HG02759 (cell line): ENCODE measurements around the gene TNNI3K.

Source experiments
- ATAC-seq: cut with Tn5 transposase; IDR thresholded peaks from one replicate; pipeline ENCODE4 v1.9.1; 2021; ENCODE audit warnings: mild to moderate bottlenecking, moderate library complexity; ENCODE audit not compliant: unreplicated experiment

Gene TNNI3K

DNA sequence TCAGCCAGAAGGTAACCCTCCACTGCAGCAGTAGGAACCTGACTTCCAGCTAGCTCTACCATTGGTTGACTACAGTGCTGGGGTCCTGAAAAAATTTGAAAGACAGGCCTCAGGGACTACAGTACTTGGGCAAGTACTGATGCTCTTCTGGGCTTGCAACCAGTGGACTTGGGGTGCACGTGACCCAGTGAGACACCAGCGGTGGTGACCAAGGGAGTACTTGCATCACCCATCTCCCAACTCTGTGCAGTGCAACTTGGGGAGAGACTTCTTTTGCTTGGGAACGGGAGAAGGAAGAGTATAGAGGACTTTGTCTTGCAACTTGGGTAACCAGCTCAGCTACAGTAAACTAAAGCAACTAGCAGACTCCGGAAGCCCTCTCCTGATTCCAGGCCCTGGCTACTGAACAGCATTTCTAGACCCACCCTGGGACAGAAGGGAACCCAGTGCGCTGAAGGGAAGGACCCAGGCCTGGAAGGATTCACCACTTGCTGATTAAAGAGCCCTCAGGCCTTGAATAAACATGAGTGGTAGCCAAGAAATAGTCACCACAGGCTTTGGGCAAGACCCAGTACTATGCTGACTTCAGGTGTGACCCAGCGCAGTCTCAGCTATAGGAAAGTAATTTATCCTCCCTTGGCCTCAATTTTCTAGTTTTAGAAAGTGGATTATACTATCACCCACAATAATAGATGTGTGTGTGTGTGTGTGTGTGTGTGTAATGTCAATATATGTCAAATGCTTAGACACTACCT lies 45.6 kb downstream of the TNNI3K start:
- ATAC-seq = no peak

DNA sequence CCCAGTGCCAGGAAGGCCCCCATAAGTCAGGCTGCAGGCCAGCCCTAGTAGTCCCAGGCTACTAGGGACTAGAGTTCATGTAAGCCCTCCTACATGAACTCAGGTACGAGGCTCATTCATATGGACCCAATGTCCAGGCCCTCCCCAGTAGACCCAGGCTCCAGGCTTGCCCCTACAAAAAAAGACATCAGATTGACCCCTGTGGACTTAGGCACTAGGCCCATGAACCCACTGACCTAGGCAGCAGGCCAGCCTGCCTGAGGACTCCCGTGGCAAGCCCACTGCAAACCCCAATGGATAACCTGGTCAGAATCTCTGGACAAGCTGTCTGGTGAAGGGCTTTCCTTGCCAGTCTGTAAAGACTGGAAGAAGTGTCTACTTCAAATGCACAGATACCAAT lies 51.2 kb downstream of the TNNI3K start:
- ATAC-seq = no peak

DNA sequence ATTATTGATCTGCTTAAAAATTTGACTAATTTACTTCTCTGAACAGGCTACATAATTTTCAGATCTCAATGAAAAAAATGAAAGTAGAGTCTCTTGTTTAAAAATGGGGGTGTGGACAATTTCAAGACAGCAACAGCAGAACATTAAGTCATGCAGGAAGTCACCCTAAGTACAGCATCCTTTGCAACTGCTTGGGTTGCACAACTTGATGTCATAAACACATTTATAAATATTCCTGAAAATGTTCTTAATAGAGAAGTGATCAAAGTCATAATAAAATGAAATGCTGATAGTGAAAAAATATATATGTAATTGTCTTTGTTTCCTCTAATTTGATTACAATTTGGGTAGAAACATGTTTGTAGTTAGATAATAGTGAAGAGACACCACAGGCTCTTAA lies 79.3 kb downstream of the TNNI3K start:
- ATAC-seq = no peak

DNA sequence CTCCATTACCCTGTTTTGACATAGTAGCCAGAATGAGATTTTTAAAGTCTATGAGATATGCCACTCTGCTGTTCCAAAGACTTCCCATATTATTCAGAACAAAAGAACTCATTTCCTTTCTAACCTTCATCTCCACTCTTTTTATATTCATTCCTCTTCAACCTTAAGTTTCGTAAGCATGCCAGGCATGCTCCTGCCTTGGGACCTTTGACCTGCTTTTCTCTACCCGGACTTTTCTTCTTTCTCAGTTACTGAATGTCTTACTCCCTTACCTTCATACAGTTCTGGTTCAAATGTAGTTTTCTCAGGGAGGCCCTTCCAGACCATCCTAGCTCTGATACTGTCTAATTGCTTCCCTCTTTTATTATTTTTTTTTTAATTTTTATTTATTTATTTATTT lies 81.1 kb downstream of the TNNI3K start:
- ATAC-seq = no peak

DNA sequence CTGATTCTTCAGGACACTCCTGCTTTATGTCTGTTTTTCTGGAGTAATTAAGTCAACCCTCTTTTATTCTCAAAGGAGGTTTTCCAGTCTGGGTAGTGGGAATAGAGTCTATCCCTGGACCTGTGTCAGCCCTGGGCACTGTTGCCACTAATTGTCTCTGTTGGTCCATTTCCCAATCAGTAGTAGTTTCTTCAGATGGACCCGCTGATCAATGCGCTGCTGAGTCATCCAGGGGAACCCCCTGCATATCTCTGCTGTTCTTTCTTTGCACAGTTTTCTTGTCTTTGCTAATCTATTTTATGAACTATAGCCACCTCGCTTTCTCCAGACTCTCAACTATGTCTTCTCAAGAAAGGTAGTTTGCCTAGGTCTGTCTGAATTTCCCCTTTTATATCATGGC lies 82.5 kb downstream of the TNNI3K start:
- ATAC-seq = no peak

DNA sequence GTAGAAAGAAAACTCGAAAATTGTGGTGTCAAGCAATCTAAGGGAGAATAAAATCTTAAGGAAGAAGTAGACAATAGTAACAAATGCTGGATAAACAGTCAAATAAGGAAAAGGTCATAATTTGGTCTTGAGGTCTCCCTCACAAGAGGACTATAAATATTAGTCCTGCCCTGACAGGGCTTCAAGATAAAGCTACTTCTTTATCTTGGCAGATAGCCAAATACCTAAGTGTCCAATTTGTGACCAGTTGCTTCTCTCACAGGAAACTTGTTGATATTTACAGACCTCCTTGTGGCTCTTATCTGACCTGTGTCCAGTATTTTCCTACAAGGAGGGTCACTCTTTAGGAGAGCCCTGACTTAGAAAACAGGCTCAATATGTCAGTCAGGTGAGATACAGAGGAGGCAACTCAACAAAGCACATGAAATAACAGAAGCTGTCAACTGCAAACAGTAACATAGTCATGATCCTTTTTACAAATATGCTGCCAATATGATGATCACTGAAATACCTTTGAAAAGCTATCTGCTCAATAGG lies 88.8 kb downstream of the TNNI3K start:
- ATAC-seq = no peak

DNA sequence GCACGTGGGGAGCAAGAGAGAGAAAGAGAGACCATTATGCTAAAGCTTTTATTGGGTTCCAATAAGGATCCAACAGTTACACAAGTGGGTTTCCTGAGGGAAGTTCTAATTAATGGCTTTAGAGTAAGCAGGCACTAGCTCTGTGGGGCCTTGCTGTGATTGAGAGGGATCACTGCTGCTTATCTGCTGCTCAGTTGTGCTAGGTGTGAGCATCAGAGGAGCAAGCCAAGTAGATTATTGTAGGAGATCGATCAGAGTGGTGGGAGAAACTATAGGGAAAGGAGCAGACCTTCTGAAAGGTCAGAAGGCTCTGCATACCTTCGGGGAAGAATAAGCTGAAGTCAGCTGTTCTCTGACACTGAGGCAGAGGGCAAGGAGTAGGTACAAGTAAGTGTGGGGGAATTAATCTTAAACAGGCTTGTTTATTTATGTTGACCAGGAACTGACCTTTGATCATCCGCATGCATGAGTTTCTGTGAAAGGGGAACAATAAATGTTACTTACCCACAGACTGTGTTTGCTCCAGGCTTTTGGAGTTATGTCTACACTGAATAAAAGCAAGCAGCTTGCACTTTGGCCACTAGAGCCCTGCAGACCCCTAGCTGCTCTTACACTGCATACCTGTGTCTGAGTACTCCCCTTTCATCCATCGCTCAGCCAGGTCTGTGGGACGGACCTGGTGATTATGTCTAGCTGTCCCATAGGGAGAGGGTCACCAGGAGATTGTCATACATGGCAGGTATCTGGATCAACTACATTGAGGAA lies 89.7 kb downstream of the TNNI3K start:
- no peak for ATAC-seq

DNA sequence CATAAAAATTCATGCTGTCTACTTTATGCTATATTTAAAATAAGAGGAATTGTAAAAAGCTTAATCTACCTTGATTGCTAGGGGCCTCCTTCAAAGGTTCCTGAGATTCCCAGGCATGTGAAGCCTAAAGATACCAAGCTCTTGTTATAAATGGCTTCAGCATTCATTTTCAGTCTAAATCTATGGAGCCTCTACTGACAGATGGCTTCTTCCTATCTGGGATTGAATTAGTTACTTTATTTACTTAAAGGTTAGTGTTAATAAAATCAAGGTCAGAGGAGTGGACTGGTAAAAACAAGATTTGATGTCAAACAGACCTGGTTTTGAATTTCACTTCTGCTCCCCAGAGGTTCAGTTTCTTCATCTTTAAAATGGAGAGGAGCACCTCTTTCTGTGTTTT lies 93.7 kb downstream of the TNNI3K start:
- no peak for ATAC-seq

DNA sequence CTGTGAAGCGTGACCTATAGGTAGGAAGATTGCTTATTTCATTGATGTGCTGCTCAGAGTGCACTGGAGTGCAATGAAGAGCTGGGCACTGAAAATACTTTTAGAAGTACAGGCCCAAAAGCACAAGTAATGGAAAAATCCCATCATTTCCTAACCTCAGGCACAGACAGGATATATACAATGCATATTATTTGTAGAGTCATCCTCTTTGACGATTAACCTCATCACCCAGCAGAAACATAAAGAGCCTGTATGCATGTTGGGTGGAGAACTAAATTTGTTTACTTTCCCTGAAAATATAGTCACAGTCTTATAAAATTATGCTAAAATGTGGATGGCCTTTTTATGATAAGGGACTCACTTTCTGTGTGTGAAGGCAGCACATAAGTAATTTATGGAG lies 98.1 kb downstream of the TNNI3K start:
- ATAC-seq = no peak

DNA sequence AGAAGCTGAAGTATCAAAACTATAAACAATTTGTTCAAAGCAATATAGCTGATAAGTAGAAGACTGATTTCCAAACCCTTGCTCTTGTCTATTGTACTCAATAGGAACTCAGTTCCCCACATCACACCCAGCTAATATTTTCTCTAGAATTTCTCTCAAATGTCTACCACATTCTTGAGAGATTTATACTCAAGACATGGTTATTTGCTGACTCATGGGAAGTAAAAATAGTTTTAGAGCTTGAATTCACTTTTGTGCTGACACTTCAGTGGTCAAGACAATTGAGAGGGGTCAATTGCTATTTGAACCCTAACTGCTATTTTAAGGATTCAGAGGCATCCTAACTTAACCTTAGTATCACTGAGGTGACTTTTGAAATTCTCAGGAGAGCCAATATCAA lies 99.0 kb downstream of the TNNI3K start:
- ATAC-seq = no peak

DNA sequence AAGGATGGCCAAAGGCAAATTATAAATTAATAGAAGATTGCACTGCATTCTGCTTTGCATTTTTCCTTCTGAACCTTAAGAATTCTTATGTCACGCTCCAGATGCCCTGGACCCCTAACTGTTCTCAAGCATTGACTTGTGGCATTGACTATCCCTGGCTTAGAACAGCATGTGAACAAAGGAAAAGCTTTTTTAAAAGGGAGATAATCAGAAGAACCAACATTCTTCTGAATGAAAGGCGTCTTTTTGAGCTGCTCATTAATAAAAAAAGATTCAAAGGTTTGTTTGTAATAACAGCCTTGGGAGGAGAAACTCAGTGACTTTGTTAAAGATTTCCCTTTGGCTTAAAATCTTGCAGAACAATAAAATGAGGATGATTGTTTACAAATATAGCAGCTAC lies 105.5 kb downstream of the TNNI3K start:
- ATAC-seq = no peak

DNA sequence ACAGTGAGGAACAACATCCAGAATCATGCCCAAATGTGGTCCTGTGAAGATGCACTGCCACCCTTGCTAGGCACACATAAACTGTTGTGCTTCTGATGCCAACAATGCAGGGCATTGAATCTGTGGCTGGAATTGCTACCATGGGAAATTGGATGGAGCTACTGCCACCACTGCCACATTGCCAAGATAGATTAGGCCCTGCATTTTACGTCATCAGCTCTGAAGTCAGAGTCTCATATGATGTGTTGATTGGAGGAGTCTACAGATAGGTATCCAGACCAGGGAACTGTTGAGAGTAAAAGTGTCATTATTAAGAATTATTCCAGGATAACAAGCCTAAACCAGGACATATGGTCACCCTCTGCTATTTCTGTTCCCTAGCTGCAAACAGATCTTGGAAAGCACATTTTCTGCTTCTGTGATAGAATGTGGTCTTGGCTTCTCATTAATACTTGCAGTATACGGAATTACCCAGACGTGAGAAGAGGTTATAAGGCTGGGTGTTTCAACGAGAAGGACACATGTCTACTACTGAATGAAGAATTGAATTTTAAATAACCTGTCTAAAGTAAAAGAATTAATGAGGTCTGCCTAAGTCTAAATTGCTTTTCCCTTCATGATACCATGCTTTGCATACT lies 106.6 kb downstream of the TNNI3K start:
- no peak for ATAC-seq

DNA sequence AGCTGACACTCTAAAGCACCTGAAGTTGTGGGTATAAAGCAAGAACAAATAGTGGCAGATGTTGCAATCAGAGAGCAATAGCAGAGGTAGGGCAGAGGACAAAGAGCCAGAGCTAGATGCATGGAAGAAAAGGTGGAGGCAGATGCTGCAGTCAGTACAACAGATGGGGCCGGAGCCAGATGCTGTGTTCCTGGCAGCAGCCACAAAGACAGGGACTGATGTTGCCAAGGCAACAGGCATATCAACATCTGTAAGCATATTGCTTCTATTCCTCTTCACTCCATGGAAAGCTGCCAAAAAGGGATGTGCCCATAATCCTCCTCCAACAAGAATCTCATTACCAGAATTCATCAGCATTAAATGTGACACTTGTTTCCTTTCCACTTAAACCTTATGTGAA lies 108.0 kb downstream of the TNNI3K start:
- no peak for ATAC-seq

DNA sequence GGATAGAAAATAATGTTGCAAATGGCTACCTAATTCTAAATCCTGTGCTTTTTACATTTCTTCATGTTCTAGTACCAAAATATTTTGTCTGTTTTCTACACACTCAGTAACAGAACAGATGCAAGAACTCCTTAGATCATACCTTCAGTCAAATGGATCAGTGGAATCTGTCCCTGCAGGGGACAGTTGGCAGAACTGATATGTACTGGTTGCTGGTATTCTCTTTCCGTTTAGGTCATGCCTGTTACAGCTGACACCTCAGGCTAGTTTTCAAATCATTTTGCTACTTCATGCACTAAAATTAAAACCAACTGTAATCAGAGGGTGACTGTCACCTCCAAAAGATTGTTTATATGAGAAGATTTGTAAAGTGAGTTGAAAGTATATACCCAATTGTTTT lies 109.2 kb downstream of the TNNI3K start:
- no peak for ATAC-seq

DNA sequence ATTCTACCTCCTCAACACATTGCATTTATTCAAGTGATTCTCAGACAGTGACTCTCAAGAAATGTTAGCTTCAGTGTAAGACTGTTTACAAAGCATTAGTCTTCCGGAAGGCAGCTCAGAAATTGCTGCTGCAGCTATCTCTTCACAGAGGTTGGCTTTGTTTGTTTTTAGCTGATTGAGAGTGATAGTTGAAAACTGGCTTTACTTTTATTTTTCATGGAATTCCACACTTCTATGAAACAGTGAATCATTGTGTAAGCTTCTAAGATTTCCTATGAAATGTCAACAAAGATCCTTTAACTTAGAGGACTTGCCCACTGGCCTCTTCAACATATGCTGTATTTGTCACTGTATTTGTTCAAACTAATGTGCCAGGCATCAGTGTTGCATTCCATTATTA lies 121.3 kb downstream of the TNNI3K start:
- ATAC-seq = no peak

DNA sequence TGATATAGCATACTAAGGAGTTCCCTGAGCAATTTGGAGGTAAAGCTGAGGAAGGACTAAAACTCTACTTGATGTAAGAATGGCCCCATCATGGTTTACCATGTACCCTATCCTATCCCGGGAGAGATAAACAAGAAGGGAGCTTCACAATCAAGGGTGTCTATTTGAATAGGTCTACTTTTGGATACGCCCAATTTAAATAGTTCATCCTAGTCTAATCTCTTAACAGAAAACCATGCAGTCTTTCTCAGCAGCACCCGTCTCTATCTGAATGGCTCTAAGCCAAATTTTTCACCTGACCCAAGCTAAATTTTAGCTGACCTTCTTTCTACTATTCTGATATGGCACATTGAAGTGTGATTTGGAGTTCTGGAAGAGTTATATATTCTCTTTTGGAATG lies 122.0 kb downstream of the TNNI3K start:
- ATAC-seq = no peak

DNA sequence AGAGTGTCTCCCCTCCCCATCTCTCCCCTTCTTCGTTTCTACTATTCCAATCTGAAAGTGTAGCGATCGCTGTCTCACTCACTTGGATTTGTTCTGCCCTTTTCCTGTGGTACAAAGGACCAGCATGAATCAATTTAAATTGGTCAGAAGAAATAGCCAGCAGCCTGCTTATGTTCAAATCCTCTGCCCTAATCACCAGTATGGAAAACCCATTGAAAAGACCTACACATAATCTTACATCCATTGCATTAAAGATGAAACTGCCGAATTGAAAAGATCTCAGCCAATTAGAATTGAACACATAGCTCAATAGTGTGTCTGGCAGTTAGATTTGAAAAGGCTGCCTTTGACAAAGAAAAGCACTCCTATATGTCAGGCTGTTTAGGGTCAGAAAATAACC lies 122.6 kb downstream of the TNNI3K start:
- no peak for ATAC-seq

DNA sequence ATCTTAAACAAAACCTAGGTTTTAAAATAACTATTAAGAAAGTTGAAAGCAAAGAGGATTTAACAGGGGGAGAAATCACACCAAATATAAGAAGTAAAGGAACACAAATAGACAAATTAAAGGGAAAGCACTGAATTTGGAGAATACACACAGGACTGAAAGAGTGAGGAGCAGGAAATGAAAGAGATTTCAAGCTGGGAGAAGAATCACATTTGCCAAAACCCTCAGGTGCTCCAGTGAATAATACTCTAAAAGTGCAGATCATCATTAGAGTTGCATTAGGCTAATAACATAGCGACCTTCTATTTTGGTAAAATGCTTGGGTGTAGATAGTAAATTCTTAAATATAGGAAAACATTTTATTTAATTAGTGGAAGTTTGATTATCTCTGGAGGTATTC lies 127.5 kb downstream of the TNNI3K start:
- no peak for ATAC-seq

DNA sequence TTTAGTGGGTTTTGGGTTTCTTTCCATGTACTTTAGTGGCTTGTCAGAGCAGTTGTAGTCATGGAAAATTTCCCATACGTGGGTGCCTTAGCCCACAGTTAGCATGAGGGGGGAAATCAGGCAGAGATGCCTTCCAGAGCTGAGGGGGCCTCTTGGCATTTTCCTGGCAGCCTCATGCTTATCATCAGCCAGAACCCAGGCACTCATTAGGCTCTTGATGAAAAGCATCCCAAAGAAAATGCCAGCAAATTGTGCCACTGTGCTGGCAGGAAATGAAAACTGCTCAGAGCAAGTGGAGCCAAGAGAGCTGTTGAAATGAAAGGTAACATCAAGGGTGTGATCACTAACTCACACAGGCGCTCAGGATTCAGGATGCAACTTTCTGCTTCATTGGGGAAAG lies 128.0 kb downstream of the TNNI3K start:
- ATAC-seq = no peak

DNA sequence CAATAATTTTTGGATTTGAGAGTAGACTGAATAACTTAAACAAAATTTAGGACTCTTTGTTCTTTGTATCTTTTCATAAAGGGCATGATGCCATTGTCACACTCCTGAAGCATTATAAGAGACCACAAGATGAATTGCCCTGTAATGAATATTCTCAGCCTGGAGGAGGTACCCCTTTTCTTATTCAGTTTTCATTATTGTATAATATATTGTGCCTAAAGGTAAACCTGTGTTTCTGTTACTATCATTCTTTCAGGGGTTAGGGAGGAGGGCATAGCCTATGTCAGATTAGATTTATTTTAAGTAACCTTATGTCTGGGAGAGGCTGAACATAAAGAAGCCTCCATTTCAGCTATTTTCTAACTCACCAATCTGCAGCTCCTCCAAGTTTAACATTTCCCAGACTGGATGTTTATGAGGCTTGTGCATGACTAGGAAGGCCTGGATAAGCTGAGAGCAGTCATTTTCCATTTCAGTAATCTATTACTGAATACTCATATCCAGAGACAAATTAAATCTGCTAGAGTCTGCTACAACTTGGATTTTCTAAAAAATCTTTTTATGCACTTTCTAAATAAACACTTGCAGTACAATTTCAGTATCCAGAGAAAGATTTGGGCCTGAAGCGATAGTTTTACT lies 132.1 kb downstream of the TNNI3K start:
- ATAC-seq = no peak

DNA sequence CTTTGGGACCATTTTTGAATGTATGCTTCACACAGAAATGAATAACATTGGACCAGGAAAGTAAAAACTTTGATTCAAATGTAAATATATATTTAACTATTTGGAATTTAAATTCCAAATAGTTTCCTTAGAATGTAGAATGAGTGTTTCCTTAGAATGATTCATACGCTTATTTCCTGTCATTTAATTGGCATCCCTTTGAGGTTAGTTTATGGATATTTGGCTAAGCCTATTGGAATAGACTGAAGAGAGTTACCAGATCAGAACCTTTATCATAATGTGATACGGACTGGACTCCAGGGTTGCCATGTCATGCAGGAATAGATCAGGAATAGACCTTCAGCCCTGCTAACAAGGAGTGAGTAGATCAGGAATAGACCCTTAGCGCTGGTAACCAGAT lies 133.1 kb downstream of the TNNI3K start:
- ATAC-seq = no peak
